ENCODE results near the gene YJEFN3.

Gene YJEFN3

DNA sequence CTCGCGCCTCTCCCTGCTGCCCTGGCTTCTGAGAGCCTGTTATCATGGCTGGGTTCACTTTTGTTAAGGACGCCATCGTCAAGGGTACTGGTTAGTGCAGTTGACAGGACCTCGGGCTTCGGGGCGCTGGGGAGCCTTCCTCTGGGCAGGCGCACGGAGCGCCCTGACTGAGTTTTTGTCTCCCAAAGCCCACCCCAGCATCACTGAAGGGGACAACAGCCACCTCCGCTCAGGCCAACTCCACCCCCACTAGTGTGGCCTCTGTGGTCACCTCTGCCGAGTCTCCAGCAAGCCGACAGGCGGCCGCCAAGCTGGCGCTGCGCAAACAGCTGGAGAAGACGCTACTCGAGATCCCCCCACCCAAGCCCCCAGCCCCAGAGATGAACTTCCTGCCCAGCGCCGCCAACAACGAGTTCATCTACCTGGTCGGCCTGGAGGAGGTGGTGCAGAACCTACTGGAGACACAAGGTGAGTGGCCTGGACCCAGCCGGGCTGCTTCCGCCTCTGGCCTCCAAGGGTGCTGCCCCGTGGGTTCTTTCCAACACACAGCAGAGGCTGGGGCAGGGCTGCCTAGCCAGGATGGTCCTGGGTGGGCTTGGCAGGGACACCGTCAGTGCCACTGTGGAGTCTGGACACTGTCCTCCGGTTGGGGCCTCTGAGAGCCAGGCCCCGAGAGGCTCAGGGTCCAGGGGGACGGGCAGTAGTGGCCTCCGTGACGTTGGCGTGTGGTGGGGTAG, 30.3 kb upstream of the YJEFN3 start:
- no peak for DNase-seq (ENCODE audit: low read depth in 2 of 2)

DNA sequence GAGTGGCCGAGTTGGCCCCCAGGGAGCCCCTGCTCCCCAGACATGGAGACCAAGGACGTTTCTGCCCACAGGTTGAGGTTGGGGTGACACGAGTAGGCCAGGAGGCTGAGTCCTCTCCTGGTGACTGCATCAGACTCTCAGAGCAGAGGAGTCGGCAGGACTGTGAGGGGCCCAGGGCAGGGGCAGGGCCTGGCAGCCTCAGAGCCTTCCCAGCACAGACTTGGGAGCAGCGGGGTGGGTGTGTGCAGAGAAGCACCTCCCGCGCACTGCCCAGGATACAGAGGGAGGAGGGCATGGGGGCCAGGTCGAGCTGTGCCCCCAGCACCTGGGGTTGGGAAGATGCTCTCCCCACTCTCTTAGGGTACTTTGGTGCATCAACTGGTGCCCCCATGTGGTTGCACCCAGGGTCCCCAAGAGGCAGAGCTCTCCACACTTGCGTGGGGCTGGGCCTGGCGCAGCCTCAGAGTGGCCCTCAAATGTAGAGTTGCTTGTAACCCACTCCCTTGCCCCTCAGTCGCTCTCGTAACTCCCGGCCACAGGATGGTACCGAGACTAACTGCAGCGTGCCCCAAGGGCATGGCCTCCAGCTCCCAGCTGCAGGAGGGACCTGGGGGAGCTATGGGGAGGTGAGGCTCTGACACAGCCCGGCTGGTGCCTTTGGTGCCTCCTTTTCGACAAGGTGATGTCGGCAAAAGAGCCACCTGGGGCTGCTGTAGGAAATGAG, 29.3 kb upstream of the YJEFN3 start:
- no peak for DNase-seq (ENCODE audit: low read depth in 2 of 2)

DNA sequence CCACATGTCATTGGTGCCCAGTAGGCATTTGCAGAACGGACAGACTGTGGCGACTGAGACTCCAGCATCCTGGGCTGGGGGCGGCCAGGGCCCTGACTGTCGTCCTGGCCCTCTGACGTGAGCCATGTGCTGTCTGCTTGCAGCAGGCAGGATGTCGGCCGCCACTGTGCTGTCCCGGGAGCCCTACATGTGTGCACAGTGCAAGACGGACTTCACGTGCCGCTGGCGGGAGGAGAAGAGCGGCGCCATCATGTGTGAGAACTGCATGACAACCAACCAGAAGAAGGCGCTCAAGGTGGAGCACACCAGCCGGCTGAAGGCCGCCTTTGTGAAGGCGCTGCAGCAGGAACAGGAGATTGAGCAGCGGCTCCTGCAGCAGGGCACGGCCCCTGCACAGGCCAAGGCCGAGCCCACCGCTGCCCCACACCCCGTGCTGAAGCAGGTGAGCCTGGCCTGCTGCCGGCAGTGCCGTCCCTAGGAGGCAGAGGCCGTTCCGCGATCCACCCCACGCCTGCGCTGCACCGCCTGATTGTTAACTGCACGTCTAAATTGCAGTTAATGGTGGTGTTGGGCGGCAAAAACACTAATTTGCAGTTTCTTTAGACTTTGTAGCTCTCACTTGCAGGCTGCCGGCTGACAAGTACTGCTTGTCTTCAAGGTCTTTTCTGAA, 27.6 kb upstream of the YJEFN3 start:
- DNase-seq (ENCODE audit: low read depth in 2 of 2), result no peak

DNA sequence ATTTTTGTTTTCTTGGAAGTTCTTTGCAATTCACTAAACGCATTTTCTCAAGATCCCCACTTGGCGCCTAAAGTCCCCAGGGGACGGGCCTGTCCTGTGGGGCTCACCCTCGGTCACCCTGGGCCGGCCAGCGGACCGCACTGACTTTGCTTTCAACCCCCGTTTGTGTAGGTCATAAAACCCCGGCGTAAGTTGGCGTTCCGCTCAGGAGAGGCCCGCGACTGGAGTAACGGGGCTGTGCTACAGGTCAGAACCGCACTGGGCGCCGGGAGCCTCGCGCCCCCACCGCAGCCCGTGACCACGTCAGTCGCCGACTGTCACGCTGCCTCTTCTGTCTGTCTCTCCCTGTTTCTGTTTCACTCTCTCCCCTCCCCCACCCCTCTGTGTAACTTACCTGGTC, 26.9 kb upstream of the YJEFN3 start:
- no peak for DNase-seq (ENCODE audit: low read depth in 2 of 2)

DNA sequence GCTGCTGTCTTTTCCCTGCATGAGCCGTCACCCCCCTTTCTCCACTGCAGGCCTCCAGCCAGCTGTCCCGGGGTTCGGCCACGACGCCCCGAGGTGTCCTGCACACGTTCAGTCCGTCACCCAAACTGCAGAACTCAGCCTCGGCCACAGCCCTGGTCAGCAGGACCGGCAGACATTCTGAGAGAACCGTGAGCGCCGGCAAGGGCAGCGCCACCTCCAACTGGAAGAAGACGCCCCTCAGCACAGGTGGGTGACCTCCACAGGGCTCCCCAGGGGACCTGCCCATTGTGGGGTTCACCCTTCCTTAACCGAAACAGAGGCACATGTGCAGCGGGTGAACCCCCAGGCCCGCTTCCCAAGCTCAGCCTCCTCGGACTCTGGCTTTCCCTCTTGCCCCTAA, 26.4 kb upstream of the YJEFN3 start:
- no peak for DNase-seq (ENCODE audit: low read depth in 2 of 2)

DNA sequence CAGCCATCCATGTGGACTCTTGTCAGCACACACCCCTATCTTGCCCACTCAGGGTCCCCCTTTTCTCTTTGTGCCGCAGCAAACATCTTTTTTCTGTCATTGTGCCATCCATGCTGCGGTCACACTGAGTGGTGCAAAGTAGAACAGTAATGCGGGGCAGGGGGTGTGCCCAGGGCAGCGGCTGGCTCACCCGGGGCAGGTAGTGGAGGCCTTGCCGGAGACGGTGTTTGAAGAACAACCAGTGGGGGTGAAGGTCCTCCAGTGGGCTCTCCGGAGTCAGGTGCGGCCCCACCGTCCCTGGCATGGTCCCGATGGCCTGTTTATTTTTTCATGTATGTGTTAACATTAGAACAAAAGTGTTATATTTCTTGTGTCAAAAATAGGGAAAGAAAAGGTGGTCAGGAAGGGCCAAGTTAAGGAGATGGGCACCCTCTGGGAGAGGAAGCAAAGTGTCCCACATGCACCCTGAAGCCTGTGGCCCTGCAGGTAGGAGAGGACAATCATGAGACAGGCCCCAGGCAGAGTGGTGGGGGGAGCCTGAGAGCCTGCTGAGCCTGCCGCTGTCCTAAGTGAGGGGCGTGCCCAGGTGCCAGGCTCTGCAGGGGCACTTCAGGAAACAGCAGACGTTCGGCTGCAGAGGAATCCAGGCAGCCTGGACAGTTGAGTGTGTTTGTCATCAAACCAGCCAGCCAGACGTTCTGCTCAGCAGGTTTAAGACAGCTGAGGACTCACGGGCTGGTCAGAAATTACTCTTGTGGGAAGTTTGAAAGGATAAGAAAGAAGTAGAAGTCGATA, 25.7 kb upstream of the YJEFN3 start:
- no peak for DNase-seq (ENCODE audit: low read depth in 2 of 2)

DNA sequence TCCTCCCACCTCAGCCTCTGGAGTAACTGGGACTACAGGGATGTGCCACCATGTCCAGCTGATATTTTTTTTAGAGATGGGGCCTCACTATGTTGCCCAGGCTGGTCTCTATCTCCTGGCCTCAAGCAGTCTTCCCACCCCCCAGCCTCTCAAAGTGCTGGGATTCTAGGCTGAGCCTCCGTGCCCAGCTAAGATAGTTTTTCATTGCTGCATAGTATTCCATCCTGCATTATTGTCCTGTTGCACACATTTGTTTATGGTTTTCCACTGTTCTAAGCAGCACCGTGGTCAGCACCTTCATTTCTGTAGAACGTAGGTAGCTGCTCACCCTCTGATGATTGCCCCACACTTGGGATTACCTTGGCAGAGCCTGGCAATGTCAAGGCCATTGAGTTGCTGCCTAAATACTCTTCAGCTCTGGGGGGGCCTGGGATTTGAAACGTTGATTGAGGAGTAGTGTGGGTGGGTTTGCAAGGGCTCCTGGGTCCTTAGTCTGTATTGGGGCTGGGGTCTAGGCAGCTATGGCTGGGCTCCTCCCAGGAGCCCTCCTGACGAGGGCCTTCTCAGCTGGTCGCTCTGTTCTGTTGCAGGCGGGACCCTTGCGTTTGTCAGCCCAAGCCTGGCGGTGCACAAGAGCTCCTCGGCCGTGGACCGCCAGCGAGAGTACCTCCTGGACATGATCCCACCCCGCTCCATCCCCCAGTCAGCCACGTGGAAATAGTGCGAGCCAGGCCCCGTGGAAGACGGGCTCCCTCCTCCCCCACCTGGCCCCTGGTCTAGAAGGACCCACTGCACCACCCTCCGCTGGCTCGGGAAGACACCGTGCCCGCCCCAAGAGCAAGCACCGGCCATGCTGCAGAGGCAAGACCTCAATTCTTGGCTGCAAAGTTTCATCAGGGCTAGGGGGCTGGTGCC, 23.7 kb upstream of the YJEFN3 start:
- no peak for DNase-seq (ENCODE audit: low read depth in 2 of 2)

DNA sequence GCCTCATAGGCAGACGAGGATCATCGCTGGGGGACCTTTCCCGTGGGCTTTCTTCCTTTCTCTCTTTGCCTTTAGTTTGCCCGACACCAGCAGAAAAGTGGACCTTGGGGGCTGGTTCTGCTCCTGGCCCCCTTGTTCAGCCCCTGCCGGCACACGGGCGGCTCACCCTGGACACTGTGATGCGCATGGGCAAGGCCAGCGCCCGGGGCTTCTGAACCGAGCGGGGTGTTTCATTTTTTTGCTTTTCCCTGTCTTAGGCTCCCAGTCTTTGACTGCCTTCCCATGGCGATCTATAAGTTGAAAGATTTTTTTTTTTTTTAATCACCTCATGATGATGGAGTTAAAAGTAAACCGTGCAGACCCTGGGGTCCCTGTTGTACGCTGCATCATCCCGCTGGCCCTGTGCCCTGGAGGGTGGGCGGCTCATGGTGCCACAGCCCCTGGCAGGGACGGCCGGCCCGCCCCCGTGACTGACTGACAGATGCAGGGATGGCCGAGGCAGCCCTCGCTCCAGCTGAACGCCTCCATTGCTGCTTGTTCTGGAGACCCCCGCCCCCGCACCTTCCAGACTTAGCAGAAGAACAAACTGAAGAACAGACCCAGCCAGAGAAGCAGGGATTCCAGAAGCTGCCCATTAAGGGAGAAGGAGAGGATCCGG, 22.9 kb upstream of the YJEFN3 start:
- no peak for DNase-seq (ENCODE audit: low read depth in 2 of 2)

DNA sequence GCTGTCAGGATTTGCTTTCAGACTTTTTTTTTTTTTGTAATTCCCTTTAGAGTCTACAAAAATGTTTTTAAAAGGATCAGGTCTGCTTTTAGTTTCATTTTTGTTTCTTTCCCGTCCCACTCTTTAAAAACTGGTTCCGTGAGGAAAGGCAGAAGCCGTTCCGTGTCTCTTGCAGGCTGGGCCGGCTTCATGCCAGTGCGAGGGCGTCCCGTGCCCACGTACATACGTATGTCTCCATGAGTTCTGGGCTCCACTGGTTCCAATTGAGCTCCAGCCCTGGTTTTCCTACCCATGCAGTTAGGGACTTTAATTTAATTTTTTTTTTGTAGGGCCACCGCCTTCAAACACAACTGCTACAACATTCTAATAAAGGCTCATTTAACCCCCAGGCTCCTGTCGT, 22.1 kb upstream of the YJEFN3 start:
- DNase-seq (ENCODE audit: low read depth in 2 of 2), result no peak

DNA sequence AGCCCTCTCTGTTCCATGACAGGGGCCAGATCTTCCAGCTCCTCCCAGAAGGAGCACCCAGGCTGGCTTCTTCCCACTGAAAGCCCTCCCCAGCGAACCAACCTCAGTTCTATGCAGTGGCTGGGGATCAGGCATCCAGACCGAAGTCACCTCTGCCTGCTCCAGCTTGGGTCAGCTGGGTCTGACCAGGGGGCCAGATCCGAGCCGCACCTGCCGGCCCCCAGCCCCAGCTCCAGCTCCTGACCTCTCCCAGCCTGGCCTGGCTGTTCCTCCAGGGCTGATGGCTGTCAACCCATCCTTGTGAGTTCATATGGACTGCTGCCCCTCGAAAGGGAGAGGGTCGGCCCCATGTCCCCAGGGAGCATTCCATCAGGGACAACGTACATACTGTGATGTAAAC, 21.4 kb upstream of the YJEFN3 start:
- DNase-seq (ENCODE audit: low read depth in 2 of 2), result no peak

DNA sequence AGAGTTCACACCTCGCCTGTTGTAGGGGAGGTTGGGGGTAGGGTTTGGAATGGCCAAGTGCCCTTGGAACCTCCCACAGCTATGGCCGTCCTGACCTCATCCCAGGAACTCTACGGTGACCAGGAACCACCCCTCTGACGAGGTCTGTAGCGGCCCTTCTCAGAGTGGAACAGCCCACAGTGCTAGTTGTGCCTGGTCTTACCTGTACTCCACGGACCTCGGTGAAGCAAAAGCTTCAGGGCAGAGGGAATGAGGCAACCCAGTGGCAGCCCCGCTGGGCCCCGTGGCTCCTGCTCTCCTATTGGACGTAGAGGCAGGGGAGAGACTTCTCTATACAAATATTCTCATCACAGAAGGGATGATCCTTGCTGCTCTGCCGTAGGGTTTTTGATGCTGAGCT, 20.5 kb upstream of the YJEFN3 start:
- DNase-seq (ENCODE audit: low read depth in 2 of 2), result no peak

DNA sequence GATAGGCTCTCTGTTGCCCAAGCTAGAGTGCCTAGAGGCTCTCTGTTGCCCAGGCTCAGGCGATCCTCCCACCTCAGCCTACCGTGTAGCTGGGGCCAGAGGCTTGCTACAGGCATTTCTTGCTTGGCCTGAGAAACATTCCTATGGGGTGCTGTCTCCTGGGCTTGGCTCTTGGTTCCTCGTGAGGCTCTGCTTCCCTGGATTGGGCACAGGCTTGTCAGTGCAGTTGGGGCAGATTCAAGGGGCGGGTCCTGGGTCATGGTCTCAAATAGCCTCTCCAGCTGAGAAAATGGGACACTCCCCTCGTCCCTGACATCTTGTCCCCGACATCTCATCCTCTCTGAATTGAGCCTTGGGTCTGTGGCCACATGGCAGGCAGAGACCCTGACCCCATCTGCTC, 18.3 kb upstream of the YJEFN3 start:
- DNase-seq (ENCODE audit: low read depth in 2 of 2), result no peak

DNA sequence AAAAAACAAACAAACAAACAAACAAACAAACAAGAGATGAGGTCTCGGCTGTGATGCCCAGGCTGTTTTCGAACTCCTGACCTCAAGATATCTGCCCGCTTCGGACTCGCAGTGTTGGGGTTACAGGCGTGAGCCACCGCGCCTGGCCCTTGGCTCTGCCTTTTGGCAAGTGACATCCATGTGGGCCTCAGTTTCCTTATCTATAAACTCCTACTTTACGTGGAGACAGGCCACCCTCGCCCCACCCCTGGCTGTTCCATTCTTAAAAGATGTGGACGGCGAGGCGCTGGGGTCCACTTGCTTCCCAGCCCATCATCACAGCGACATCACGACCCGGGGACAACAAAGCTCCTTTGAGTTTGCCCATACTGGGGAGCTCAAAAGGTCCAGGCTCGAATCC, 15.0 kb upstream of the YJEFN3 start:
- DNase-seq (ENCODE audit: low read depth in 2 of 2), result no peak

DNA sequence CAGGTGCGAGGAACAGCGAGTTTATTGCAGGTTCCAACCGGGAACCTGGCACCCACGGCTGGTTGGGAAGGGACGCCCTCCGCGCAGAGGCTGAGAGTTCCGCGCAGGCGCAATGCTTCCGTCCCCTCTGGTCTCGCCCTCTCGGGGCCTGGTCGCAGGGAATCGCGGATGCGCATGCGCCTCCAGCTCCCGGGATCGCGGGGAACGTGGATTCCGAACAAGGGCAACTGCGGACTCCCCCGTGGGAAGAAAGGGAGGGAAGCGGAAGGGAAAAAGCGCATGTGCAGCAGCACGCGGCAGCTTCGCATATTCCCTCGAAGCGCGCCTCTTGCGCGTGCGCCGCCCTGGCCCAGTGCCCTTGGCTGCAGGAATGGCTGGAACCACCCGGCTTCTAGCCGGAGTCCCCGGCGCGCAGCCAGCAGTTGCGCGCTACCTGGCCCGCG, 14.5 kb upstream of the YJEFN3 start:
- DNase-seq (ENCODE audit: low read depth in 2 of 2), result no peak

DNA sequence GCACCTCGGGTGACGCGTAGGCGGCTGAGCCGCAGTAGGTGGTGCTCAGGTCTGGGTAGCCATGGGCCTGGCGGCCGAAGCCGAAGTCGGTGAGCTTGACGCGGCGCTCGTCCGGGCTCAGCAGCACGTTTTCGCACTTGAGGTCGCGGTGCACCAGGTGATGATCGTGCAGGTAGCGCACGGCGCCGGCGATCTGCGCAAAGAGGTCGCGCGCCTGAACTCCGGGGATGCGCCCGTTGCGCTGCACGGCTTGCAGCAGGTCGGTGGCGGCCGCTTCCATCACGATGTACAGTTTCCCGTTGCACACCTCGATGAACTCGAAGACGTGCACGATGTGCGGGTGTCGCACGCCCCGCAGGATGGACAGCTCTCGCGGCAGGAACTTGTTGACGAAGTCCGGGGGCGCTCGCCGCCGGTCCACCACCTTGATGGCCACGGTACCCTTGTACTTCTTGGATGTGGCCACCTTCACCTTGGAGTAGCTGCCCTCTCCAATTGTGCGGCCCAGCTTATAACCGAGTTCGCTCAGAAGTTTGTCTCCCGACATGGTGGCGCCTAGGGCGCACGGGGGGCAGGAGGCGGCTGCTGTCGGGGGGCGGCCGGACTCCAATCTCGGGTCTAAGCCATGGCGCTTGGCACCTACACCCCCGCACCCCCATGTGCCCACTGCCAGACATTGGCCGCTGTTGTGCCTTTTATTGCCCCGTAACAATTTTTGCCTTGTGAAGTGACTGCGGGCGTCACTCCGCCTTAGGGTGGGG, 13.7 kb upstream of the YJEFN3 start, which contains the start of gene TSSK6:
TSS of gene TSSK6 (minus strand) at position 668 of the 761 bp plus-strand sequence. CDS start at position 547, 121 bp downstream.
- no peak for DNase-seq (ENCODE audit: low read depth in 2 of 2)

DNA sequence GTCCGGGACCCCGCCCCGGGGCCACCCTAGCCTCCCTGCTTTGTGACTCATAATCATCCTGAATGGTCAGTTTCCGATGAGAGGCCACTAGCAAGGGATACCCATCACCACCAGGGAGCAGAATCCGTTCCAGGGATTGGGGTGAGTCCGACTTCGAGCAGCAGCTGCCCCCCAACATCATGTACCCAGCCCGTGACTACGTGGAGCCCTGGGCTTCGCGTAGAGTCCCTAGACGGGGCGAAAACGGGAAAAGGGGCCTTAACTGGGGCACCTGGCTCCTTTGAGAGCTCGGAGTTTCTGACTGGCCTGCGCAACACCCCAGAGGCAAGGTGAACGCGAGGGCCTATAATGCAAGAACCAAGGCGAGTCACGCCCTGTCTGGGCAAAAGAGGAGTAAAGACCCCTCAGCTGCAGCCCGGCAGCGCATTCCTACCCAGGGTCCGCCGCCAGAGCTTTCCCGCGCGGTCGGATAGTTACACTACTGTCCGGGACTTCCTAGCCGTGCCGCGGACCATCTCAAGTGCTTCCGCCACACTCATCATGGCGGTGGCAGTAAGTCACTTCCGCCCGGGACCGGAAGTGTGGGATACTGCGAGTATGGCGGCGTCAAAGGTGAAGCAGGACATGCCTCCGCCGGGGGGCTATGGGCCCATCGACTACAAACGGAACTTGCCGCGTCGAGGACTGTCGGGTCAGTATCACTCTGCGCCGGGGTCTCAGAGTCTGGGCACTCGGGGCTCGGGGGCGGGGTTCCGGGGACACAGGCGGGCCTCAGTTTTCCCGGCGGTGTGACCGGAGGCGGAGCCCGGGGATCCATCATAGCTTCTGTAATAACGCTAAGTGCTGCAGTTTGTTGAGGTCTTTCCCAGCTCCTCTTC, 12.8 kb upstream of the YJEFN3 start, which contains the start of gene NDUFA13:
TSS of gene NDUFA13 (plus strand) at position 584 of the 878 bp plus-strand sequence. CDS start at position 598, 14 bp downstream.
- DNase-seq (ENCODE audit: low read depth in 2 of 2), result peak; percentile 83 to 88

DNA sequence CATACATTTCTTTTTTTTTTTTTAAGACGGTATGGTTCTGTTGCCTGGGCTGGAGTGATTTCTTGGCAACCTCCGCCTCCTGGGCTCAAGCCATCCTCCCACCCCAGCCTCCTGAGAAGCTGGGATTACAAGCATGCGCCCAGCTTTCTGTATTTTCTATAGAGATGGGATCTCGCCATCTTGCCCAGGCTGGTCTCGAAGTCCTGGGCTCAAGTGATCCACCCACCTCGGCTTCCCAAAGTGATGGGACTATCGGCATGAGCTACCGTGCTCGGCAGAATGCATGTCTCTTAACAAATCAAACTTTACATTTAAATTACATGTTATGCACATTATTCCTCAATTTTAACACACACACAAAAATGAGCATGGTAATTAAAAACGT, 11.5 kb upstream of the YJEFN3 start:
- no peak for DNase-seq (ENCODE audit: low read depth in 2 of 2)

DNA sequence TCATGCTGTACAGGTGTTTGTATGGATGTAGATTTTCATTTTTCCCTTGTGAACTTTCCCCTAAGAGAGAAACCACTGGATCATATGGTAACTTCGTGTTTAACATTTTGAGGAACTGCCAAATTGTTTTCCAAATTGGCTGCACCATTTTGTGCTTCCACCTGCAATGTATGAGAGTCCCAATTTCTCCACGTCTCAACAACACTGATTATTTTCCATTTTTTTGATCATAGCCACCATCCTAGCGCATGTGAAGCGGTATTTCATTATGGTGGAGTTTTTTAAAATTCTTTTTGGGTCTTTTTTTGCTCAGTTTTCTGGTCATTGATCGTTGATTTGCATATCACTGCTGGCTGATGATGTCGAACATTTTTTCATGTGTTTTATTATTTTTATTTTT, 7.7 kb upstream of the YJEFN3 start:
- DNase-seq (ENCODE audit: low read depth in 2 of 2), result no peak
